ENCODE measurements around the gene LRP6.

GRCh38 chr12:12278899-12279298 is 12.1 kb upstream of the LRP6 start:
- TF ChIP-seq CTCF (conservative IDR thresholded peaks at IDR 0.05; ENCODE audit: low read depth in 2 of 2): no peak
- TF ChIP-seq POLR2AphosphoS5 (IDR thresholded peaks at IDR 0.05; ENCODE audit: low read depth): no peak
- no peak for TF ChIP-seq EZH2 (IDR thresholded peaks at IDR 0.05; ENCODE audit: low read depth, unreplicated experiment)
- TF ChIP-seq REST (IDR thresholded peaks at IDR 0.05; ENCODE audit: unreplicated experiment): no peak
- TF ChIP-seq ETS1 (IDR thresholded peaks at IDR 0.05): no peak
- TF ChIP-seq EZH2phosphoT487 (IDR thresholded peaks at IDR 0.05; ENCODE audit: unreplicated experiment): no peak
- no peak for TF ChIP-seq ZNF114 (CRISPR knock-in tag; IDR thresholded peaks at IDR 0.05)
- TF ChIP-seq CREB1 (CRISPR knock-in tag; IDR thresholded peaks at IDR 0.05; ENCODE audit: low read depth): no peak
